COR-L47 (cell line): ENCODE measurements around the gene PTPRG.
A peak's percentile ranks its signal among the peaks of the same experiment; 100 is the strongest.
"Not testable (repeated sequence)": the region's sequence is repeated elsewhere in the genome, so short reads cannot be mapped to it uniquely, and the experiment has no call there.

ENCODE experiments used
- DNase-seq: peaks from one replicate; lab custom pipeline; 2025; lab: John Stamatoyannopoulos, UW

The PTPRG gene

GRCh38 chr3:61803983-61804382 is 242.6 kb downstream of the PTPRG start:
- no peak for DNase-seq

GRCh38 chr3:61804782-61805181 is 243.4 kb downstream of the PTPRG start:
- DNase-seq: no peak

- DNase-seq: no peak
Observed at GRCh38 chr3:61805510-61806080, 244.2 kb downstream of the PTPRG start.

DNA sequence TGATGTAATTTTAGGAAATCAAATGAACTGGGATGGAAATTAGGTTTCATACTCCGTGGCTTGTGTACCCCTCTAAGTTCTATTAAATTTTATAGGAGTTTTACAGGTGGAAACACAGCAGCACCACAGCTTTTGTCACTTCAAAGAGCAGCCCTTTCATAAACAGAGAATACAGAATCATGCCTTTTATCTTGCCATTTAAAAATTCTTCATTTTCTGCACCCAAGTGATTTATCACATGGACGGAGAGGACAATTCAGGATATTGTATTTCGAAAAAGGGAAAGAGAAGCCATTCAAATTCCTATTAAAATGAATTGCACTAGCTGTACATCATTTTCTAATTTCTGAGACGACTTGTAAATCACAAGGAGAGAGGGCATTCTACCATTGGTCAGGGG is 245.4 kb downstream of the PTPRG start:
- DNase-seq: no peak

DNA sequence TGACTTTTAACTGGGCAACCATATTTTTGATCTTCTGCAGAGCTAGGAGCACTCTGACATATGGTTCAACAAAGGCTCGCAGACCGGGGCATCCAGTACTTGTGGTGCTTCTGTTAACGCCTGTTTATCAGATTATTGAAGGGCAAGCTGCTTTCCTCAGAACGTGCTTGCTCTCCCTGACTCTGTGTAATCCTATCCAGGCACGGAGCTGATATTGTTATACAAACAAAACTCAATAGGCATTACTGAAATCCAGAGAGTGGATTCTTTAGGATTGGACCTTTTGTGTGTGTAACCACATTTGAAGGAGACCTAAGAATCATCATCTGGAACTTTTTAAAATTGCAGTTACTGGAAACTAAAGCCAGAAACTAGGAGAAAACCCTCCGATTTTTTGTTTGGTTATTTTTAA is 246.5 kb downstream of the PTPRG start:
- no peak for DNase-seq

DNA sequence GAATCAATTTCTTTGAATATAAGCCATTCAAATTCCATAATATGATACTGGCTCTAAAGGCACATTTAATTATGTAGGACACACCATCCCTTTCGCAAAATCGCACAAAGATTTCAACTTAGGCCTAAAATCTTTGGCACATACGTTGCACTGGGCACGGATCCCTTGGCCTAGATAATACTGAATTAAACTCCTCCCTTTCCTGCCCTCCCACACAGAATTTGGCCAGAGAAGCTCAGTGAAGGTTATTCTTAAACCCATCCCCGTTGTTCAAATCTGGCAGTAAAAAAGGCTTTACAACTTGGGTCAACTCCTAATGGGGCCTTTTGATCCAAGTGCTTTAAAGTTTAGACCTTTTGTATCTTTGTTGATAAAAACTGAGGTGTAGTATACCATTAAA is 247.2 kb downstream of the PTPRG start:
- no peak for DNase-seq

DNA sequence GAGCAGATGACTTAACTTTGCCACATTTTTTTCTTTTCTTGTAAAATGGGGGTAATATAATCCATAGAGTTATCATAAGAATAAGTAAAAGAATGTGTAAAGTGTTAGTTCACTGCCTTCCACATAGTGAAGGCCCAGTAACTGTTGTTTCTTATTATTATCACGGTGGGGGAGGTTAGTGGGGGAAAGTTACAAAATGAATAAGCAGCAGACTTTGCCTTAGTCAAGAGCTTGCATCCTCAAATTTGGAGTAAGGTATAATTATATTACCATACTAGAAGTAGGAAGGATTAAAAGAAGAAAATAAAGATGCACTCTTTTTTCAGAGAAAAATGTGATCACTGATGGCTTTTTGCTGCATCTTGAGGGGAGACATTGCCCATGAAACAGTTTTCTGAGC is 247.6 kb downstream of the PTPRG start:
- DNase-seq: no peak

- DNase-seq: peak; percentile 36
Observed at GRCh38 chr3:61809879-61810278, 248.5 kb downstream of the PTPRG start.

- DNase-seq: no peak
Observed at GRCh38 chr3:61810953-61811497, 249.7 kb downstream of the PTPRG start.

GRCh38 chr3:61811652-61812051 is 250.3 kb downstream of the PTPRG start:
- no peak for DNase-seq

DNA sequence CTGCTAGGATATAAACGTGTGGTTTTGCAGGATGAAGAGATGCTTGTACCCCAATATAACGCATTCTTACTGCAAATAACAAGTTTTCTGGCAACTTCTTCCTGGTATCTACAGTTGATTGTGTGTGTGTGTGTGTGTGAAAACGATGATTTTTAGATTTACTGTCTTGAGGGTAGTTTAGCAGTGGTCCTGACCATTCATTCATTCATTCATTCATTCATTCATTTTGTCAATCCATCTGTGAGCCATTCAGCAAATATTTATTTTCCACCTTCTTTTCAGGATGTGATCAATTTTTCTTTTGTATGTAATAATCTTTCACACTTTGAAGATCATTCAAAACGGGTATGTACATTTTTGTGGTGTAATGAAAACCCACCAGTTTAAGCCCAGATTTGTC is 250.7 kb downstream of the PTPRG start:
- DNase-seq: no peak

DNA sequence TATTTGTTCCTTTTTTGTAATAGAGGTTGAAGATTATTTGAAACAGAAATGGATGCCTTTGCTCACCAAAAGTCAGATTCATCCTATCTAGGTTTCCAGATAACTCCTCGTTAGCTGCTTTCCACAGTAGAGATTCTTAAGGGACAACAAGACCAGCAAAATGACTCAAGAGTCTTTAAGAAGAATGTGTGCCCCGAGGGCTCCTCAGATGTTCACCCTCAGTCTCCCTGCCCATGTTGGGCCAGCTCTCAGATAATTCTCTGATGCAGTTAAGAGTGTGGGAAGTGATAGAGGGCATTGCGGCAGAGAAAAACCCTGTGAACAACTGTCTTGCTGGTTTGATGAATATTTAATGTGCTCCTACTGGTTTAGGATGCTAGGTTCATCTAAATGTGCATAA is 251.1 kb downstream of the PTPRG start:
- DNase-seq: no peak

DNA sequence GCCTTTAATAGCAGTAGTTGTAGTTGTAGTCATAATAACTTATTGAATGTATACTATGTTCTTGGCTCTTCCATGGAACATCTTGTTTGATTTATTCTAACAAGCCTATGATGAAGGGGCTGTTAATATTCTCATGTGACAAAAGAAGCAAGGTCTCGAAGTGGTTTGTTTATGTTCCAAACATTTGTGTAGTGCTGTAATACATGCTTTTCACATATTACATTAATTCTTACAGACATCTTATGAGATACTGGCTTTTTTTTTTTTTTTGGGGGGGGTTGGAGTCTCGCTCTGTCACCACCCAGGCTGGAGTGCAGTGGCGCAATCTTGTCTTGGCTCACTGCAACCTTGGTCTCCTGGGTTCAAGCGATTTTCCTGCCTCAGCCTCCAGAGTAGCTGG is 252.3 kb downstream of the PTPRG start:
- DNase-seq: no peak

DNA sequence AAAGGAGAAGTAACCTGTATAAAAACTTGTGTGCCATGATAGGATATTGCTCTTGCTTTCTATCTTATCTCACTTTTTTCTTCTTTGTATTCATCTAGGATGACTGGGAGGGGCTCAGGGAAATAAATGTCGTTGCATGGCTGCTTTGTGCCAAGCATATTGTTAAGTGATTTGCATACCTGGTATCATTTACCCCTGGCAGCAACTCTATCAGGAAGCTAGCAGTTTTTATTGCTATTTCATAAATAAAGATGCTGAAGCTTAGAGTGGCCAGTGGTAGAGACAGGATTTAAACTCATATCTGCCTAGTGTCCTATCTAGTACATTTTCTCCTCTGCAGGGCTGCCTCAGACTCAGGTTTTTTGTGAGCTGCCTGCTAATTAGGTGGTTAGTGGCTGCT is 253.3 kb downstream of the PTPRG start:
- DNase-seq: no peak

DNA sequence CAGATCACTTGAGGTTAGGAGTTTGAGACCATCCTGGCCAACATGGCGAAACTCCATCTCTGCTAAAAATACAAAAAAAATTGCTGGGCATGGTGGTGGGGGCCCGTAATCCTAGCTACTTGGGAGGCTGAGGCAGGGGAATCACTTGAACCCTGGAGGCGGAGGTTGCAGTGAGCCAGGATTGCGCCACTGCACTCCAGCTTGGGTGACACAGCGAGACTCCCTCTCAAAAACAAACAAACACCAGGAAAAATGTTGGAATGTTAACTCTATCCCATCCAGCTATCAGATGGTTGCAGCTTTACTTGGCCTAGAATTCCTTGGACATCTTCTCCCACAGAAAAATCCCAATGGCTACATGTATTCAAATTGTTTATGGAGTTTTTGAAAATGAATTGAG is 254.9 kb downstream of the PTPRG start:
- DNase-seq: not testable (repeated sequence)

GRCh38 chr3:61819861-61820260 is 258.5 kb downstream of the PTPRG start:
- no peak for DNase-seq

- DNase-seq: no peak
Observed at GRCh38 chr3:61820306-61820992, 259.1 kb downstream of the PTPRG start.

DNA sequence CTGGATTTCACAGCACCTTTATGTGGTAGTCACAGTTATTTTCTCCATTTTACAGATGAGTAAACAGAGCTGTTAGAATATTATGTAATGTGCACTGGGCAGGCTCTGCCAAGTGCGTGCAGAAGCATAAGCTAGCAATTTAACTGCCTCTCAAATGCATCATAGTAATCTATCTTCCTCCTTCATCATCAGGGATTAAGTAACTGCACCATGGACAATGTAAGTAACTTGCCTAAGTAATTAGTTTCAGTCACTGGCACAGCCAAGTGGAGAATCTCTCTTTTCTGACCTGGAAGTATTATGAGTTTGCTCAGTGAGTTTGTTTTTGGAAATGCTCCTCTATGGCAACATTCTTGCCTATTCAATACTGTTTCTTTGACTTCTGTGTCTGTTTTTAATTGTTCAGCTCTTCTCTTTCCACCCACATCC is 260.5 kb downstream of the PTPRG start:
- DNase-seq: no peak

GRCh38 chr3:61822588-61822987 is 261.2 kb downstream of the PTPRG start:
- no peak for DNase-seq

DNA sequence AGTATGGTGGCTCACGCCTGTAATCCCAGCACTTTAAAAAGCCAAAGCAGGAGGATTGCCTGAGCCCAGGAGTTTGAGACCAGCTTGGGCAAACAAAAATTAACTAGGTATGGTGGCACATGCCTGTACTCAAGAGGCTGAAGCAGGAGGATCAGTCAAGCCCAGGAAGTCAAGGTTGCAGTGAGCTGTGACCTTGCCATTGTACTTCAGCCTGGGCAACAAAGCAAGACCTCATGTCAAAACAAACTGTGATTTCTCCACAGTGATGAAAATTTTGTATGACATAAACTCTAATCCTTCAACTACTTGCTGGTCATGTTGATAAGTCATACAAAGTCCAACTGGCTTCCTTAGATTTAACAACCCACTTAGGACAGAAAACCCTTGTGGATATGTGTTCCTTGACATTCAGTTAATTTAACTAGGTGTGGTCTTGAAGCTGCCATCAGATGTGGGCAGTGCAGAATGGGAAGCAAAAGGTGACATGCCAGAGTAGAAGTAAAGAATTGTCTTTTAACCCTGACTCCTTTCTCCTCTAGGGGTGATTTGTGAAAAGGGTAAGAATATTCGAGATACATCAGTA is 263.3 kb downstream of the PTPRG start:
- no peak for DNase-seq

DNA sequence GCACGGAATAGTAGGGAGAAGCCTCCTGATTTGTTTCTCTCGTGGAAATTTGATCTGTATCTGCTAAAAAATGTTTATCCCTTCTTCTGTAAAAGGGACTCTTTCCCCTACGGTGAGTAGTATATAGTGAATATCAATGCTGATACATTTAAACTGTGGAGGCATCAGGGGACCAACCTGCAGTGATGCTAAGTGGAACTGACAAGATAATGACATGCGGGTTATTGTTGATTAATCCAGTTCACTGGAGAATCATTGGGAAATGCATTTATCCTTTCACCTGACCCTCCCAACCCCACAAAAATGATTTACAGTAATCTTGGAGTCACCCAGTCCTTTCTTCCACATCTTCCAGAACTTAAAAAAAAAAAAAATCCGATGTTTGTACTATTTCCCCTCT is 264.8 kb downstream of the PTPRG start:
- no peak for DNase-seq

GRCh38 chr3:61828184-61828874 is 267.0 kb downstream of the PTPRG start:
- DNase-seq: no peak
